Erythroblast (primary cell): ENCODE data around the gene KMT2E.
A peak's percentile ranks its signal among the peaks of the same experiment; 100 is the strongest.
"Not testable (repeated sequence)": the region's sequence is repeated elsewhere in the genome, so short reads cannot be mapped to it uniquely, and the experiment has no call there.

Experiments used
- DNase-seq, 2 experiments: peaks; one replicate each; lab custom pipeline; 2025; lab: John Stamatoyannopoulos, UW
- GATA1 ChIP-seq: IDR thresholded peaks from 2 replicates; pipeline ENCODE4 v1.6.1; 2011; ENCODE audit warnings: low read depth, mild to moderate bottlenecking, control low read depth, low read length, moderate library complexity
- POLR2A ChIP-seq: IDR thresholded peaks from 2 replicates; pipeline ENCODE4 v1.6.1; 2011; ENCODE audit warnings: mild to moderate bottlenecking, low read length

The KMT2E gene, protein sequence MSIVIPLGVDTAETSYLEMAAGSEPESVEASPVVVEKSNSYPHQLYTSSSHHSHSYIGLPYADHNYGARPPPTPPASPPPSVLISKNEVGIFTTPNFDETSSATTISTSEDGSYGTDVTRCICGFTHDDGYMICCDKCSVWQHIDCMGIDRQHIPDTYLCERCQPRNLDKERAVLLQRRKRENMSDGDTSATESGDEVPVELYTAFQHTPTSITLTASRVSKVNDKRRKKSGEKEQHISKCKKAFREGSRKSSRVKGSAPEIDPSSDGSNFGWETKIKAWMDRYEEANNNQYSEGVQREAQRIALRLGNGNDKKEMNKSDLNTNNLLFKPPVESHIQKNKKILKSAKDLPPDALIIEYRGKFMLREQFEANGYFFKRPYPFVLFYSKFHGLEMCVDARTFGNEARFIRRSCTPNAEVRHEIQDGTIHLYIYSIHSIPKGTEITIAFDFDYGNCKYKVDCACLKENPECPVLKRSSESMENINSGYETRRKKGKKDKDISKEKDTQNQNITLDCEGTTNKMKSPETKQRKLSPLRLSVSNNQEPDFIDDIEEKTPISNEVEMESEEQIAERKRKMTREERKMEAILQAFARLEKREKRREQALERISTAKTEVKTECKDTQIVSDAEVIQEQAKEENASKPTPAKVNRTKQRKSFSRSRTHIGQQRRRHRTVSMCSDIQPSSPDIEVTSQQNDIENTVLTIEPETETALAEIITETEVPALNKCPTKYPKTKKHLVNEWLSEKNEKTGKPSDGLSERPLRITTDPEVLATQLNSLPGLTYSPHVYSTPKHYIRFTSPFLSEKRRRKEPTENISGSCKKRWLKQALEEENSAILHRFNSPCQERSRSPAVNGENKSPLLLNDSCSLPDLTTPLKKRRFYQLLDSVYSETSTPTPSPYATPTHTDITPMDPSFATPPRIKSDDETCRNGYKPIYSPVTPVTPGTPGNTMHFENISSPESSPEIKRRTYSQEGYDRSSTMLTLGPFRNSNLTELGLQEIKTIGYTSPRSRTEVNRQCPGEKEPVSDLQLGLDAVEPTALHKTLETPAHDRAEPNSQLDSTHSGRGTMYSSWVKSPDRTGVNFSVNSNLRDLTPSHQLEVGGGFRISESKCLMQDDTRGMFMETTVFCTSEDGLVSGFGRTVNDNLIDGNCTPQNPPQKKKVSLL (N-terminal part only)

DNA sequence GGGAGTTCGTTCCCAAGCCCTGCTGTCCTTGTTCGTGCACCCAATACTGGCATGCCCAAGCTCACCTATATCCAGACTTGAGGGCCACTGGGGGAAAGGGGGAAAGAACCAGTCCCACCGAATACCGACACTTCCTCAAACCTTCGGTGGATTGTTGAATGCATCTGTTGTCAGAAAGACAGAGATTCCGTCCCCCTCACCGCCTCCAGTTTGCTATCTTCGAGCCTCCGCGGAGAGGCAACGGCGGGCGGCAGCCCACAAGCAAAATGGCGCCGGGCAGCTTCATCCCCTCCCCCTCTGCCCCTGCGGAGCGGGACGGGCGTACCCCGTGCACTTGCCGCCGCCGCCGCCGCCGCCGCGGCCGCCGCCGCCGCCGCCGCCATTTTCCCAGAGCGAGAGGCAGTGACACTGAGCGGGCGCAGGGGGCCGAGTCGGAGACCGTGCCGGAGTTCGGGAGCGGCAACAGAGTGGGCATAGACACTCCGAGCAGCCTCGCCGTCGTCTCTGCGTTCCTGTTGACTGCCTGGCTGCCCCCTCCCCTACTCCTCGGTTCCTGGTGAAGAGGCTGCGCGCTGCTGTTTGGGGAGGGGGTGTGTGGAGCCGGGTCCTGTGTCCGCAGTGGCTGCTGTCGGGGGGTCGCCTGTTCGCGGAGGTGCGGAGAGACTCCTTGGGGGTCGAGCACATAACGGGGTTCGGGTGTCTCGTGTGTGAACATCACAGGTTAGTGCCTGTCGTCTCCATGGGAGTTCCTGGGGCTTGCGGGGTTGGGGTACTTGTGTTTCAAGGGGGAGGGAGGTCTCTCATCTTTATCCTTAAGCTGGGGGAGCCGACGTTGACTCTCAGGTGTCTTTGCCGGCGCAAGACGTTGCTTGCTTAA lies at the start of gene KMT2E:
KMT2E (plus strand) TSS at position 390 of the 877 bp plus-strand sequence. CDS start 26,748 bp downstream, outside the sequence.
- DNase-seq: peak; percentile 88 to 95
- TF ChIP-seq POLR2A (peak; percentile 48), GATA1 (no peak)

DNA sequence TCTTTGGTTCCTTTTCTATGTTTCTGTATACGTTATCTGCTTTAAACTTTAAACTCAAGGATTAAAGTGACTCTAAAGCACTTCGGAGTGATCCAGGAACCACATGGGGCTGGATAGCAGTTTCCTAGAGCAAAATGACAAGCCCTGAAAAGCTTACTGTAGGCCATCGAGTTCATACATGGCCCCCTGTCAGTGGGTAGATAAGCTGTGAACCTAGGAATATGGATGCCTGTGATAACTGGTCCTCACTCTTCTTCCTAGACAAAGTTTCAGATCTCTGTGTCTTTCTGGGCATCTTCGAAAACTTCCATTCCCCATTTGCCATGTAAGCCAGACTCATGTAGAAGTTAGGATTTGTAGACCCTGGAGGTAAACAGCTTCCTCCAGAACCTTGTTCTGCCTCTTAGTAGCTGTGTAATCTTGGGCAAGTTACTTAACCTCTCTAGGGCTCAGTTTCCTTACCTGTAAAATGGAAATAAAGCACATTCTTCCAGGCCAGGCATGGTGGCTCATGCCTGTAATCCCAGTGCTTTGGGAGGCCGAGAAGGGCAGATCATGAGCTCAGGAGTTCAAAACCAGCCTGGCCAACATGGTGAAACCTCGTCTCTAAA lies 49.3 kb upstream of the KMT2E start:
- TF ChIP-seq POLR2A (no peak), GATA1 (no peak)
- DNase-seq: no peak

DNA sequence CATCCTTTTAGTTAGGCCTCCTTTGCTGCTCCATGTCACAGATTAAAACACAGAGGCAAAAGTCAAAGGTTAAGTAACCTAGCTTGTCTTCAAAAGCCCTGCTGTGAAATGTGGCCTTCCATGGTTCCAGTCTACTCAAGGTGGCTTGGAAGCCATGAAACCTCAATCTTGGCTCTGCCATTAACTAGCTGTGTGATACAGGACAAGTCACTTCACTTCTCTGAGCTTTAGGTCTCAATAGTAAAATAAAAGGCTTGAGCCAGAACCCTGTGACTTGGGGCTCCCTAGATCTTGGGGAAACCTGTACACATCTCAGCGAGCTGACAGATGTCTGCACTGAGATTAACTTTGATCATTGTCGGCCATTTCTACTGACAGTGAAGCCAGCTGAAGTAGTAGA lies 48.0 kb upstream of the KMT2E start:
- no peak for DNase-seq
- TF ChIP-seq GATA1 (no peak), POLR2A (no peak)

DNA sequence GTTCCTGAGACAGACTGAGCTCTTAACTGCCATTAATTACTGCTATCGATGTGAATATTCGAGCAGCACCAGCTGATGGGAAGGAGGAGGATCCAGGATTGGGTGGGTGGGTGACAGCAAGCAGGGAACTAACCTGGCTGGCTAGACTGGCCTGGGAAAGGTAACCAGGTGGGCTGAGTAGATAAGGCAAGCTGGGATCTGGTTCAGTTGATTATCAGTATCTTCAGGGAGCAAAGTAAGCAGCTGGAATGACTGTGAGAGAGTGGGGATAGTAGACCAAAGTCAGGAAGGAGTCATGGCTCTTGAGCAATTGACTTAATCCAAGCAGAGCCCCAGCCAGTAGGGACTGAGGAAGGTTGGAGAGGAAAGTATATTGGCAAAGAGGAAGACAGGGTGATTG lies 46.9 kb upstream of the KMT2E start:
- TF ChIP-seq GATA1 (no peak), POLR2A (no peak)
- DNase-seq: no peak

DNA sequence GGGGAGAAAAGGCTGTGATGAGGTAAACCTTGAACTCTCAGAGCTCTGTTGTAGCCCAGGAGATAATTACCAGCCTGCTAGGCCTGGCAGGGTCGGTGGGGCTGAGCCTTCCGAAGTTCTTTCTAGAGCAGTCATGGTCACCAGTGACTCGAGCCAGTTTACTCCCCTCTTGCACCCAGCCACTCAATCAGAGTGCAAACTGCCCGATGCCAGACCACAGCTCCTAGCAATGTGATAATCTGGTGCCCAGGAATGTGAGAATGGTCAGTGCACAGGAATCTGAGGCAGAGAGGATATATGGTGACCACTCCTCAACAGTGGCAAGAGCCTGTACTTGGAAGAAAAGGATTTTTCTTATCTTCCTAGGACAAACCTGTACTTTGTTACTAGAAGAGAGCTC lies 46.4 kb upstream of the KMT2E start:
- TF ChIP-seq POLR2A (no peak), GATA1 (no peak)
- DNase-seq: no peak

DNA sequence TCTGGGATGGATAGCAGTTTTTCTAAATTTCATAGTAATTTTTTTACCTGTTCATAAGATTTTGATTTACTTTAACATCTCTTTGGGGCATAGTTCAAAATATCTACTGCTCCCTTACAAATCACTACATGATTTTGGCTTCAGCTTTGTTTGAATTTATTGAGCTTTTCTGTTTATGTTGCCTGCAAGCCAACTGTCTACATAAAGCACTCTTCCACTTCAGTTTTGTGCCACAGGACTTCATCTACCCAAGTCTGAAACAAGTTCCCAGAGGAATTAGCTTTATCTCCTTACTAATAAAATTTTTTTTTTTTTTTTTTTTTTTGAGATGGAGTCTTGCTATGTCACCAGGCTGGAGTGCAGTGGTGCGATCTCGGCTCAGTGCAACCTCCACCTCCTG lies 45.4 kb upstream of the KMT2E start:
- TF ChIP-seq POLR2A: no peak
- TF ChIP-seq GATA1: no peak
- DNase-seq: no peak

DNA sequence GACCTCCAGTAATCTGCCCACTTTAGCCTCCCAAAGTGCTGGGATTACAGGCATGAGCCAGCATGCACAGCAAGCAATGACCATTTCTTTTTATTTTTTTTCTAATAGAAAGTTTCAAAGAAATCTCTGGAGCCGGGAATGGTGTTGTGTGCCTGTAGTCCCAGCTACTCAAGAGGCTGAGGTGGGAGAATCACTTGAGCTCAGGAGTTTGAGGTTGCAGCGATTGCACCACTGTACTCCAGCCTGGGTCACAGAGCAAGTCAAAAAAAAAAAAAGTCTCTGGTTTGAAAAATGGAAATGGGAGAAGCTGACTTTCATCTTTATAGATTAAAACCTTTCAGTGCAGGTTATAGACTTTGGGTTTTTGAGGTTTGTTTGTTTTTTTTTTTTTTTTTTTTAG lies 44.8 kb upstream of the KMT2E start:
- no peak for DNase-seq
- TF ChIP-seq POLR2A (no peak), GATA1 (no peak)

DNA sequence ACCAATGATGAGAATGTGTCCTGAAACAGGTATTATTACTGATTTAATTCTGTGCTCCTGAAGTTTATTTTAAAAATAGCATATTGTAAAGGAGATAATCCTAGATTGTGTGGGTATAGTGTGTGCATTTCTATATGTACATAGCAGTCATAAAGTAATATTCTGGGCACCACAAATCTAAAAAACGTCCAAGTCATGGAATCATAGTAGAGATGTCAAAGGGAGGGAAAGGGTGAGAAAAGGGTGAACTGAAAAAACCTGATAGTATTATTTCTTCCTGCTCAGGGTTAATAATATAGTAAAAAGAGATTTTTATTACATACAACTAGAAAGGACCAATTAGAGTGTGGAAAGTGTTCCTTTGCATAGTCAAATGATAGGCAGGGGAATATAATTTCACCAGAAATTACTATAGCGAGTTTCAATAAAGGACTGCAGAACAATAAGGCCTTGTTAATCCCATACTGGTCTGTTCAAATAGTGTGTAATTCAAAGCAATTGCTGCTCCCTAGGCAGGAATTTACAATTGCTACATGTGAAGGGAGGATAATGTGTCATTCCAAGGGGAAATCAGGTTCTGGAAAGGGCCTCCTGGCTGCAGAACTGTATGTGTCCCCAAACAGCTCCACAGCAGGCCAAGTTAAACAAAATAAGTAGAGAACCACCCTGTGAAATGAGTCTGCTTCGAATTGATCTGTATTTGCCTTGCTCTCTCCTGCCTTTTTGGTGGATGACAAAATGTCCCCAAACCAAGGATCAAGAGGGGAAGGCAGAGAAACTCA lies 42.5 kb upstream of the KMT2E start:
- no peak for DNase-seq
- no peak for TF ChIP-seq GATA1
- TF ChIP-seq POLR2A: no peak

DNA sequence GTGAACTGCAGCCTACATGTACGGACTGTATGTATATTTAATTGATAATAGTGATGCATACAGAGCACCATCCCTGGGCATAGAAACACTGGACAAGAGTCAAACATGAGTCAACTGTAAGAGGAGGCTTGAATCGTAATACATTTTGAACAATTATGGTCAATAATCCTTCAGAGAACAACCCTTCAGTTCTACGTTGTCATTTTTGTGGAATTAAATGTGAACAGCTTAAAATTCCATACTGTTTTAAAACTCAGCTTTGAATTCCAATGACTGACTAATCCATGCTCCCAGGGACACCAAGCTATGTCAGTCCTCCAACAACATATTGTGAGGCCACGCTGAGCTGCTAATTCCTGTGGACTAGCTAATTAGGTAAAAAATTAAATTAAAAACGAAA lies 41.5 kb upstream of the KMT2E start:
- no peak for DNase-seq
- no peak for TF ChIP-seq GATA1

DNA sequence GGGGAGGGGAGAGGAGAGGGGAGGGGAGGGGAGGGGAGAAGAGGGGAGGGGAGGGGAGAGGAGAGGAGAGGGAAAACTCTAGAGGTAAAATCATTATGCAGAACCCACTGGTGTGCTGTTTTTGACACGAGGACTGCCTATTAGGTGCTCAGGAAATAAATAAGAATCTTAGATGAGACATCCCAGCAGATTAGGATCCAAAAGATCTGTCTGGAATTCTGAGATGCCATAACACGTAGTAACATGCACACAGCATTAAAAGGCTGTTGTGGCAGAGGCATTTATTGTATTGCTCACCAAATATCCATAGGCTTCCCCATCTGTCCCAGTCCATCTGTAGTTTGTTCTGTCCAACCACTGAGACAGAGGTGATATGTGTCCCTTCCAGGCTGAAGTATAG lies 40.8 kb upstream of the KMT2E start:
- TF ChIP-seq GATA1 (no peak), POLR2A (no peak)

DNA sequence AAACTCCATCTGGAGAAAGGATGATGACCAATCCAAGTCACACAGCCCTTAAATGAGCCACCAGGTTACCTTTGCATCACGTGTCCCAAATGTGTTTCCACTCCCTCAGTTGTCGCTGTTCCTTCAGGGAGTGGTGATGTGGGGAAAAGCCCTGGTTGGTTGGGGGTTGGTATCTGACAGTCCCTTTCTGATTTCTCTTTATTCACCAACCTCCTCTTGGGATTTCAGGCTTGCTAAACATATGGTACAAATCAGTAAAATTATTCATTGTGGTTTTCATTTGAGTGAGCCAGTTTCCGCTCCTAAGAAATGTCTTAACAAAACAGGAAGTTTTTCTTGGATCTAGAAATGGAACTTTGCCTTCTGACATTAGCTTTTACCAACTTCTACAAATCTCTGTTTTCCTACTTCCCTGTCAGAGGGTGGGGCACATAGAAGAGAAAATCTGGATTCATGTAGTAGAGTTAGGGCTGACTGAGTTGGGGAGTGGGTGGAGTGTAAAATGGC lies 40.0 kb upstream of the KMT2E start:
- no peak for DNase-seq
- TF ChIP-seq POLR2A: no peak
- no peak for TF ChIP-seq GATA1

More for the DNA sequence above, 40.8 kb upstream of the KMT2E start:
- DNase-seq: no peak

DNA sequence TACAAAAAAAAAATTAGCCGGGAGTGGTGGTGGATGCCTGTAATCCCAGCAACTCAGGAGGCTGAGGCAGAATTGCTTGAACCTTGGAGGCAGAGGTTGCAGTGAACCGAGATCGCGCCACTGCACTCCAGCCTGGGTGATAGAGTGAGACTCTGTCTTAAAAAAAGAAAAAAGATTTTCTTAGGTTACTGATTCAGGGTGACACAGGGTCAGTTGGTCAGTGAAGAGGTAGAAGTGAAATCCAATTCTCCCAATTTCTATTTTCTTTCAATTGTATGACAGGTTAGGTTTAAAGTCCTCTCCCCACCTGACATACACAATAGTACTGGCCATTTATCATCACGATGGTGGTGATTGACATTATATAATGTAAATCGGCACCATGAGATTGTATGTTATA lies 38.5 kb upstream of the KMT2E start:
- DNase-seq: not testable (repeated sequence)
